Hematopoietic multipotent progenitor cell treated with erythropoietin and hydrocortisone succinate and interleukin-3 and kit ligand, for 8 days (in vitro differentiated cells): ENCODE data around the gene CCR1.
"Not testable (repeated sequence)": the region's sequence is repeated elsewhere in the genome, so short reads cannot be mapped to it uniquely, and the experiment has no call there.

Experiments used
- DNase-seq: peaks from one replicate; pipeline ENCODE4 v3.0.0-alpha.2; 2015

The CCR1 gene

GRCh38 chr3:46209746-46210470, 1.8 kb upstream of the CCR1 start:
- DNase-seq = no peak

GRCh38 chr3:46209053-46209452, 940 bp upstream of the CCR1 start:
- no peak for DNase-seq

- not testable (repeated sequence) for DNase-seq
Measured at GRCh38 chr3:46207514-46207913, 599 bp downstream of the CCR1 start.

GRCh38 chr3:46206282-46207015, 1.7 kb downstream of the CCR1 start:
- DNase-seq = no peak

- no peak for DNase-seq
Measured at GRCh38 chr3:46205286-46205960, 2.7 kb downstream of the CCR1 start.

- no peak for DNase-seq
Measured at GRCh38 chr3:46203681-46204080, 4.4 kb downstream of the CCR1 start.

GRCh38 chr3:46202535-46202934, 5.6 kb downstream of the CCR1 start:
- no peak for DNase-seq

GRCh38 chr3:46200790-46201189, 7.3 kb downstream of the CCR1 start:
- DNase-seq = no peak

- DNase-seq = no peak
Measured at GRCh38 chr3:46200211-46200610, 7.9 kb downstream of the CCR1 start.

- DNase-seq = no peak
Measured at GRCh38 chr3:46196261-46196957, 11.7 kb downstream of the CCR1 start.

GRCh38 chr3:46194868-46195553, 13.1 kb downstream of the CCR1 start:
- DNase-seq = no peak

- DNase-seq = no peak
Measured at GRCh38 chr3:46193436-46193835, 14.7 kb downstream of the CCR1 start.

- DNase-seq = no peak
Measured at GRCh38 chr3:46192939-46193338, 15.2 kb downstream of the CCR1 start.

- DNase-seq = no peak
Measured at GRCh38 chr3:46191730-46192129, 16.4 kb downstream of the CCR1 start.

- no peak for DNase-seq
Measured at GRCh38 chr3:46188708-46189107, 19.4 kb downstream of the CCR1 start.

- DNase-seq = no peak
Measured at GRCh38 chr3:46187876-46188275, 20.2 kb downstream of the CCR1 start.

GRCh38 chr3:46187341-46187700, 20.8 kb downstream of the CCR1 start:
- no peak for DNase-seq

GRCh38 chr3:46186471-46187340, 21.4 kb downstream of the CCR1 start:
- no peak for DNase-seq

- no peak for DNase-seq
Measured at GRCh38 chr3:46184469-46184868, 23.6 kb downstream of the CCR1 start.

GRCh38 chr3:46183330-46183729, 24.8 kb downstream of the CCR1 start:
- no peak for DNase-seq

GRCh38 chr3:46168583-46169345, 39.3 kb downstream of the CCR1 start:
- no peak for DNase-seq
